H54 (cell line): Measurements from ENCODE around the gene SPNS2.
"Not testable (repeated sequence)": the region's sequence is repeated elsewhere in the genome, so short reads cannot be mapped to it uniquely, and the experiment has no call there.

Experiments
- DNase-seq: peaks from one replicate; pipeline ENCODE4 v3.0.0; 2011; ENCODE audit warnings: low spot score, mixed read lengths; ENCODE audit not compliant: insufficient read length
- FAIRE-seq: peaks from 3 replicates; lab custom pipeline; 2011; peaks lifted over from hg19 to GRCh38; lab: Jason Lieb, UNC
- POLR2A ChIP-seq: IDR thresholded peaks from 2 replicates; pipeline ENCODE4 v1.6.1; 2011; ENCODE audit warnings: low read depth, mild to moderate bottlenecking, low read length

Gene SPNS2

GRCh38 chr17:4569591-4569990 is 70.9 kb downstream of the SPNS2 start:
- FAIRE-seq = no peak
- TF ChIP-seq POLR2A = no peak
- DNase-seq = no peak

- DNase-seq (no peak), FAIRE-seq (no peak)
- no peak for TF ChIP-seq POLR2A
Measured at GRCh38 chr17:4572131-4572530, 73.5 kb downstream of the SPNS2 start.

- DNase-seq (no peak), FAIRE-seq (no peak)
- no peak for TF ChIP-seq POLR2A
Measured at GRCh38 chr17:4573115-4573514, 74.4 kb downstream of the SPNS2 start.

- no peak for DNase-seq
- FAIRE-seq = no peak
- no peak for TF ChIP-seq POLR2A
Measured at GRCh38 chr17:4573669-4574068, 75.0 kb downstream of the SPNS2 start.

GRCh38 chr17:4574448-4575045 is 75.9 kb downstream of the SPNS2 start:
- no peak for TF ChIP-seq POLR2A
- no peak for FAIRE-seq
- no peak for DNase-seq

GRCh38 chr17:4576161-4576558 is 77.5 kb downstream of the SPNS2 start:
- no peak for DNase-seq
- TF ChIP-seq POLR2A = no peak
- FAIRE-seq = no peak

GRCh38 chr17:4576729-4577322 is 78.1 kb downstream of the SPNS2 start:
- no peak for TF ChIP-seq POLR2A
- no peak for DNase-seq
- no peak for FAIRE-seq

GRCh38 chr17:4577386-4577993 is 78.8 kb downstream of the SPNS2 start:
- TF ChIP-seq POLR2A = no peak
- FAIRE-seq (no peak), DNase-seq (no peak)

- not testable (repeated sequence) for FAIRE-seq, DNase-seq
Measured at GRCh38 chr17:4578349-4578748, 79.7 kb downstream of the SPNS2 start.

GRCh38 chr17:4579678-4580077 is 81.0 kb downstream of the SPNS2 start:
- no peak for FAIRE-seq
- TF ChIP-seq POLR2A = no peak
- no peak for DNase-seq

GRCh38 chr17:4580291-4580690 is 81.6 kb downstream of the SPNS2 start:
- DNase-seq (no peak), FAIRE-seq (no peak)
- no peak for TF ChIP-seq POLR2A

GRCh38 chr17:4582101-4582501 is 83.4 kb downstream of the SPNS2 start:
- TF ChIP-seq POLR2A = no peak
- DNase-seq (no peak), FAIRE-seq (no peak)

- FAIRE-seq (no peak), DNase-seq (no peak)
- TF ChIP-seq POLR2A = no peak
Measured at GRCh38 chr17:4582691-4583090, 84.0 kb downstream of the SPNS2 start.

- no peak for TF ChIP-seq POLR2A
- FAIRE-seq = no peak
- no peak for DNase-seq
Measured at GRCh38 chr17:4583206-4583605, 84.5 kb downstream of the SPNS2 start.

GRCh38 chr17:4583782-4584100 is 85.1 kb downstream of the SPNS2 start:
- DNase-seq (no peak), FAIRE-seq (no peak)
- TF ChIP-seq POLR2A = no peak
